HG03025 (cell line): ENCODE measurements around the gene KLK5.
"Not testable (repeated sequence)": the region's sequence is repeated elsewhere in the genome, so short reads cannot be mapped to it uniquely, and the experiment has no call there.

Experiments used
- ATAC-seq: cut with Tn5 transposase; IDR thresholded peaks from one replicate; pipeline ENCODE4 v1.9.1; 2021; ENCODE audit warnings: mild to moderate bottlenecking, moderate library complexity; ENCODE audit not compliant: unreplicated experiment, low FRiP score

KLK5 gene

DNA sequence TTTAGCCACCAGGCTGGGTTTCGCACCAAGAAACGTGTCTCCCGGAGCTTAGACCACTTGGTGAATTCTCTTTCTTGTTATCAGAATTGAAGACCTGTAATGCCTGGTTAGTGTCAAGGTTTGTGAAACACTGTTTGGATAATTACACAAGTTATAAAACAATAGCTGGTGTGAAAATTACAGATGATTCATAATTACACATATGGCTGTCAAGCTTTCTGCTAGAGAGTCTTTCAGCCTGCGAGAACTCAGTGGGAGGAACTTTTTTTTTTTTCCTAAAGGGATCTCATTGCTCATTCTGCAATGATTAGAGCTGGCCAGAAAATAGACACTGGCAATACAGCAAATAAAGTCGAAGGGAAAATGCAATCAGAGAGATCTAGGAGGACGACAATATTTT is 28.3 kb downstream of the KLK5 start:
- no peak for ATAC-seq

DNA sequence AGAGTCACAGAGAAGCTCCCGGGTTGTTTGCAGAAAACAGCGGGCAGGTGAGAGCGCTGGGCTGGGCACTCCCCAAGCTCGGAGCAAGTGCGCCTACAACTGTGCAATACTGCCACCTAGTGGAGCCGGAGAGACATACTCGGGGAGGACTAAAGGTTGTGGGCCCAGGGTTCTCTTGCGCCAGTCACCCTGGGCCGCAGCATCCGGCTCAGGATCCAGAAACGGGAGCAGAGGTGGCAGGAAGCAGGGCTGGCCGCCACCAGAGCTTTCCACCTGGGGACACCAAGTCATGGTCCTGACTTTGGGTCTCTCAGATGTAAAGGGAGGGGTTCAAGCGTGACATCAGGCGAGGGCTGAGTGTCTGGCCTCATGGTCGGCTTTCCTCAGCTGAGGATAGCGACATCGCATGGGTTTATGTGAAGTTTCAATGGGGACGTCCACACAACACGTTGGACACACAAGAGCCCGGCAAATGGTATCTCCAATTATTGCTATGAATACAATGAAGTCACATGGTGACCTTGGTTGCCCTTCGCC is 30.5 kb downstream of the KLK5 start:
- ATAC-seq, result no peak

DNA sequence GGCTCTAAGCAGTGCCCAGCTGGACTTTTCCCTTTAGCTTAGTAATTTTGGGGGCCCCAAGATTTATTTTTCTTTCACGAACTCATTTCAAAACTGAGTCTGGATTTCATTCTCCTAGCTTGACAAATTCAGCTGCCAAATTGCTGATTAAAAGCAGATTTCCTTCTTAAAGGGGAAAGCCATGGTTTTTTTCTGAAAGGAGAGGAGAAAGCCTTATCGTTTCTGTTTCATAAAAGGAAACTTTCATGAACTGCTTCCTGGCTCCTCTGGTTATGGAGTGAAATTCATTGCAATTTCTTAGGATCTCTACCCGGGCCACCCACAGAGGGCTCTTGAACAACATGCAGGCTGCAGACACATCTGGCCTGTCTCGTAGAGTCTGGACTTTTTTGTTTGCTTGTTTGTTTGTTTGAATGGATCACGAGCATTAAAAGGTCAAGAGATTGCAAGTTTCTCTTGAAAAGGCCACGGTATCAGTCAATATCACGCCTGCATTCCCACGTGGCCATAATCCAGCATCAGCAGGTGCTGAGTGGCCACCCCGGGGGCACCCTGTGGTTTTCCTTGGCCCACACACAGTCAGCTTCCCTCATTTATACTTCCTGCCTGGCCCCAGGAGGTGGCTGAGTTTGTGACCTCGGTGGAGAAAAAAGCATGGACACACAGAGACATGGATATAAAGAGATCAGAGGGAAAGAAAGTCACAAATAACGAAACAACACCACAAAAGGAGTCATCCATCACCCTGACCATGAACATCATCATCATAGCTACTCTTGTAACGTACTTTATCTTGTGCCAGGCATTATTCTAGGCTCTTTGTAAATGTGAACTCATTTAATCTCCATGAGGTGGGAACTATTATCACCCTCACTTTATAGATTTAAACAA is 31.2 kb downstream of the KLK5 start:
- no peak for ATAC-seq

DNA sequence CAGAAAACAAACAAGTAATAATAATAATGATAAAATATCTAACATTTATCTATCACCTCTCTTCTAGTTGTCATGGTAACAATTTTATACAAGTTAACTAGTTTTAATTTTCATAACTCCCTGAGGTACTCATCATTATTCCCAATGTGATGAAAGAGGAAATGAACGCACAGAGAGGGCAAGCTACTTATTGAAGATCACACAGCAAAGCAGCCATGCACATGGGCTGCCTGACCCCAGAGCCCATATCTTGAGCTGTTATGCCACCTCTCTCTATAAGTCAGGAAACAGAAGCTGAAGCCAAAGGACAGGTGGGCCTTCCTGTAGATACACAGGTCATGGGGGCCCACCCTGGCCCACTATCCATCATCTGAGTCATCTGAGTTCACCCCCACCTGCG is 36.8 kb downstream of the KLK5 start:
- no peak for ATAC-seq

DNA sequence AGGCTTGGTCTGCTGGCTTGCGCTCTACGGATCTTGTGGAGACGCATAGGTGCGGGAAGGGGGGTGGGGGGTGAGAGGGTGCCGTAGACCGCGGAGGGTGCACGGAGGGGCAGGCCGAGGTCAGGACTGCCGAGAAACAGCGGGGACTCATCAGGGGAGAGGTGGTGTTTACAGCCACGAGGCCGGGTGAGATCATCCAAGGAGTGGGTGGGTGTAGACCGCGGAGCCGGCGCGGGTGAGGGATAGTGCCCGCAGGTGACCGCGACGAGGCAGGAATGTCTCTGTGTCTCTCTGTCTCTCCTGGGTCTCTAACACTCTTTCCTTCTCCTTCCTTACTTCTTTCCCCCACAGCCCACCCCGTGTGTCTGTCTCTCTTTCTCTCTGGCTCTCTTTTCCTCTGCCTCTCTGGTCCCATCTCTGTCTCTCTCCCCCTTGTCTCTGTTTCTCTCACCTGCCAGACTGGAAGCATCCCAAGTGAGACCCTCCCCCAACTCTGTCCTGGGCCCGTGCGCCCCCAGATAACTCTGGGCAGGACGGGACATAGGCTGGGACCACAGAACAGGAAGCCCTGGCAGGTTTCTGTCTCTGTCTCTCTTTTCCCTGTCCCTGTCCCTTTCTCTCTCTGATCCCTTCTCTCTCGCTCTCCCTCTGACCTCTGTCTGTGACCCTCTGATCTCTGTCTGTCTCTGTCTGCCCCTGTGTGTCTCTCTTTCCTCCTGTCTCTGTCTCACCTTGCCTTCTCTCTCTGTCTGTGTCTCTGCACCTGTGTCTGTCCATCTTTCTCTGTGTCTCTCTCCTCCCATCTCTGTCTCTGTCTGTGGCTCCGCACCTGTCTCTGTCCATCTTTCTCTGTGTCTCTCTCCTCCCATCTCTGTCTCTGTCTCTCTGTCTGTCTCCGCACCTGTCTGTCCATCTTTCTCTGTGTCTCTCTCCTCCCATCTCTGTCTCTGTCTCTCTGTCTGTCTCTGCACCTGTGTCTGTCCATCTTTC is 39.8 kb downstream of the KLK5 start:
- ATAC-seq, result no peak

DNA sequence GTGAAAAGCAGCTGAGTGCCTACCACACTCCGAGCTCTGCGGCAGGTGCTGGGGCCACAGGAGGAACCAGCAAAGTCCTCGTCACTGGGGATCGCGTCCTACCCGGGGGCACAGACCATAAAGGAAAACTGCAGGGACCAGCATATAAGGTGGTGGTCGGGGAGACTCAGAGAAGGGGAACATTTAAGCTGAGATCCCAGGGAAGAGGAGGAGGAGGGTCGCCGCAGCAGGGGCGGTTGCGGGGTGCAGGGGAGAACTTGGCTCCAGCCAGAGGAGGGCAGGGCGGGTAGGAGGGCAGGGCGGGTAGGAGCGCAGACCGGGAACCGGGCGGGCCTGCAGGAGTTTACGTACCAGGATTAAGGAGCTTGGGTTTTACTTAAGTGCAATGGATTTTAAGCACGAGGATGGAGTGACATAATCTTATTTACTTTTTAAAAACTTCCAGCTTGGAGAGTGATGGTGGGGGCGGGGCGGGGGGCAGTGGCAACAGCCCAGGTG is 40.7 kb downstream of the KLK5 start:
- no peak for ATAC-seq

DNA sequence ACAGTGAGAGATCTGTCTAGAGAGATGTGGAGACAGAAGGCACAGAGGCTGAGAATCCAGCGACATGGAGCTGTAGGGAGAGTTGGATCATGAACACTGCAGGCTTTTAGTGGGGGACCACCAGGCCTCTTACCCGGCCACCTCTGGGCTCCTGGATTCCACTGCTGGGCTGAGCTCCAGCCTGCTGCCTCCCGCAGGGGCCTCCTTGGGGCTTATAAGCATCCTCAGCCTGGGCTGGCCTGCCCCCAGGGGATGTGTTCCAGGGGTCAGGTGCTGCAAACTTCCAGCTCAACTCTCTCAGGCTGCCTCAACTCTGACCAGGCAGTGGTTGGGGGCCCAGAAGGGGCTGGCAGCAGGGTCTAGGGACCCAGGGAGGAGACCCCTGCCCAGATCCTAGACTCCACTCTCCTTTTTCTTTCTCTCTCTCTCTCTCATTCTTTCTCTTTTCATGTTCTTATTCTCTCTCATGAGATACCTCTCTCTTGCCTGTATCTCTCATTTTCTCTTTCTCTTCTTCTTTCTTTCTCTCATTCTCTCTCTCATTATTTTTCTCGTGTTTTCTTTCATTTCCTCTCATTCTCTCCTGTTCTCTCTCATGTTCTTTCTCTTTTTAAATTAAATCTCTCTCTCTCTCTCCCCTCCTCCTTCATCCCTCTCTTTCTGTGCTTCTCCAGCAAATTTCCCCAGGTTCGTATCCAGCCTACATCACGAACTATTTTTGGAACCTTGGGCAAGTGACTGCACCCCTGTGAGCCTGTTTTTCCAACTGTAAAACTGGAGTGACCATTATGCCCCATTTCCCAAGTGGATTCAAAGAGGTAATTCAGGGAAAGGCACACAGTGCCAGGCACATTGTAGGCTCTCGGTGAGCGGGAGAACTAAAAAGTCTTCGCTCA is 41.4 kb downstream of the KLK5 start, which contains the start of gene KLK4:
TSS of gene KLK4 (minus strand) at position 190 of the 896 bp plus-strand sequence. CDS start 657 bp downstream, outside the sequence.
- ATAC-seq, result no peak

DNA sequence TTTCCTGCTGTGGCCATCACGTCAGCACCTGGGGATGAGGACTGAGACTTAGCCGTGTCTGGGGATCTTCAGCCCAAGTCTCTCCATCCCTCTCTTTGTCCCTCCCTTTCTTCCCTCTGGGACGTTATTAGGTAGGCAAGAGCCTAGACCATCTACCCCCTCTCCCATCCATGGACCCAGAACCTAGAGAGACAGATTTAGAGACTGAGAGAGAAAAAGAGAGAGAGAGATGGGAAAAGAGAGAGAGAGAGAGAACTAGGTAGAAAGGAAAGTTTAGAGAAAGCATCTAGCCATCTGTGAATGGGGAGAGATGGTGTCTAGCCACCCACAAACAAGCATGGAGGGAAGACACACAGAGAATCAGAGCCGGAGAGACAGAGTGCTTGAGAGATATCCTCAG is 42.1 kb downstream of the KLK5 start:
- no peak for ATAC-seq

DNA sequence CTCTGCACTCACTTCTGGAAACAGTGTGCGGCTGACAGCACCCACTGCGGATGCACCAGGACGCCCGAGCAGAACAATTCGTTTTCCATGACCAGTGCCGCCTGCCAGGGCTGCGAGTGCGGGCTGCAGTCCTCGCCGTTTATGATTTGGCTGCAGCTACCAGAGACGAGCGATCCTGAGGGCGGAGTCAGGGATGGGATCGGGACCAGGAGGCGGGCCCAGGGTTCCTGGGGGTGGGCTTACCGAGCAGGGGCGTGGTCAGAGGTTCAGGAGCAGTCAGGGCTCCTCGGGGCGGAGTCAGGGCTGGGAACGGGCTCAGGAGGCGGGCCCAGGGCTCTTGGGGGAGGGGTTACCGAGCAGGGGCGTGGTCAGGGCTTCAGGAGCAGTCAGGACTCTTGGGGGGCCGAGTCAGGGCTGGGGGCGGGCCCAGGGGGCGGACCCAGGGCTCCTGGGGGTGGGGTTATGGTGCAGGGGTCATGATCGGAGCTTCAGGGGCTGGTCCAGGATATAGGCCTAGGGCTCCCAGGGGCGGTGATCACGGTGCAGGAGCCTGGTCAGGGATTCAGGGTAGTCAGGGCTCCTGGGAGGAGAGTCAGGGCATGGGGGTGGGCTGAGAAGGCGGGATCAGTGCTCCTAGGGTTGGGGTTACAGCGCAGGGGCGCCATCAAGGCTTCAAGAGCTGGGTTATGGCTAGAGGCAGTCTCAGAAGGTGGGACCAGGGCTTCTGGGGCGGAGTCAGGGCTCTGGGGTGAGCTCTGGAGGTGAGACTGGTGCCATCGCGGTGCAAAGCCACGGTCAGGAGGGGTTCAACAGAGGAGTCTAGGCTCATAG is 43.4 kb downstream of the KLK5 start:
- no peak for ATAC-seq

DNA sequence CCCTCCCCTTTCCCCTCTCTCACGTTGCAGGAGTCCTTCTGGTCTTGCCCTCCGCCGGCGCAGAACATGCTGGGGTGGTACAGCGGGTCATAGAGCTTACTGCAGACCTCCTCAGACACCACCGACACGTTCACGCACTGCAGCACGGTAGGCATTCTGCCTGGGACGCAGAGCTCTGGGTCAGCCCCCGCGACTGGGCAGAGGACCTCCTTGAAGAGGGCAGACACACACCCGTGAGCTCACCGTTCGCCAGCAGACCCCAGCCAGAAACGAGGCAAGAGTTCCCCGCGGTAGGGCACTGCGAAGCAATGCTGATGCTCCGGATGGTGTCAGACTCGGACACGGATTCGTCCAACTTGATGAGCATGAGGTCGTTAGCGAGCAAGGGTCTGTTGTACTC is 44.5 kb downstream of the KLK5 start:
- ATAC-seq, result no peak

DNA sequence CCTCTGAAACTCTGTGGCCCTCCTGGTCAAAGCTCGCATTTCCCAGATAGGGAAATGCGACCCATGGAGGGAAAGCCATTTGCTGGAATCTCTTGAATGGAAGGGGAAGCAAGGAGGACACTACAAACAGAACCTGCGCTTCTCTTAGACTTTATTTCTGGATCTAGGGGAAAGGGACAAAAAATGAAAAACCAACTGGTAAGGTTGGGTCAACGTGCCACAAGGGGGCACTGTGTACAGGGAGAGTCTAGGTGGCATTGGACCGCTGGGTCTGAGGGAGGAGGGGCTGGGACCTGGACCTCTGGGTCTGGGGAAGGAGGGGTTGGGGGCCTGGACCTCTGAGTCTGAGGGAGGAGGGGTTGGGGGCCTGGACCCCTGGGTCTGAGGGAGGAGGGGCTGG is 46.6 kb downstream of the KLK5 start:
- ATAC-seq, result no peak

DNA sequence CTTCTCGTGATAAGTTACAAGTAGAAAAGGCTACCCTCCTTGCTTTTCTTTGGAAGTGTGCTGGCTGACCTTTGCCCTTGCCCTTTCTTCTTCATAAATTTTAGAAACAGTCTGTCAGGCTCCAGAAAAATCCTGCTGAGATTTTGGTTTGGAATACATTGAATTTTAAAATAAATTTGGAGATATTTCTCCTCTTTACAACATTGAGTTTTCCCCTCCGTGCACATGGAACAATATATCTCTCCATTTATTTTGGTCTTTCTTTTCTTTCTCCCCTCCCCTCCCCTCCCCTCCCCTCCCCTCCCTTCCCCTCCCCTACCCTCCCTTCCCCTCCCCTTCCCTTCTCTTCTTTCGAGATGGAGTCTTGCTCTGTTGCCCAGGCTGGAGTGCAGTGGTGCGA is 50.2 kb downstream of the KLK5 start:
- ATAC-seq, result no peak

DNA sequence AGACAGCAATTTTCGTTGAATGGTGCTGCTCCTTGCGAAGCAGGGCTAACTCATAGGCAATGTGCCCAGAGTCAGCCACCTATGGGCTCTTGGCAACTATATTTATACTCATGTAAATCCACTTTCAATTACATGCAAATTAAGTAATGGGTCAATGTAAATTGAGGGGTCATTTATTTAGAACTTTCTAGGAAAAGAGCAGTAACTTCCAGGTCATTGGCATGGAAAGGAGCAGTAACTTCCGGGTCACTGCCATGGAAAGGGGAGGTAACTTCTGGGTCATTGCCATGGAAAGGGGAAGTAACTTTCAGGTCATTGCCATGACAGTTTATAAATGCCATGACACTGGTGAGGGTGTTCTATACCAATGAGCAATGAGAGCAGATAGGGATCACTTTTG is 53.3 kb downstream of the KLK5 start:
- no peak for ATAC-seq

DNA sequence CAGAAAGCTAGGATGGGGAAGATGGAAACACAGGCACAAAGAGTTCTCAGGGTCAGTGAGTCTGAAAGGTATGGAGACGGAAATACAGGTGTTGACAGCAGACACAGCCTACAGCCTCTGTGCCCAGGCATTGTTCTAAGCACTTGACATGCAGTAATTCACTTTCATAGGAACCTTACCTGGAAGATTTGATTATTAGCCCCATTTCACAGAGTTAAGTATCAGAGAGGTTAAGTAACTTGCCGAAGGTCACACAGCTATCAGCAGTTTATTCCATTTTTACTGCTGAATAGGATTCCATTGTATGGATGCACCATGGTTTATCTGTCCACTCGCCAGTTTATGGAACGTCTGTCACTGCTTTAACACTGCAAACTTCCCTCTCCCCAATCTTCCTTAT is 54.8 kb downstream of the KLK5 start:
- ATAC-seq, result no peak

DNA sequence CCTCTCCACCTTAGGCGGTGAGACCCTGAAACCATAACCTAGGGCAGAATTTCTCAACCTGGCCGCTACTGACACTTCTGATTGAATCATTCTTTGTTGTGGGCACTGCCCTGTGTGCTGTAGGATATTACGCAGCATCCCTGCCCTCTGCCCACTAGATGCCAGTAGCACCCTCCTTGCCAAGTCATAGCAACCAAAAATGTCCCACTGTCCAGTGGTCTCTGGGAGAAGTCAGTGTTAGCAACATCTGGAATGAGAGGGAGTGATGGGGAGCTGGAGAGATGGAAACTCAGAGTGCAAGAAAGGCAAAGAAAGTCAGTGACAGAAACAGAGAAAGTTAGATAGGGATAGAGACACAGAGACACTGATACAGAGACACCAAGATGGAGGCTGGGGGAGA is 55.2 kb downstream of the KLK5 start:
- ATAC-seq, result no peak

DNA sequence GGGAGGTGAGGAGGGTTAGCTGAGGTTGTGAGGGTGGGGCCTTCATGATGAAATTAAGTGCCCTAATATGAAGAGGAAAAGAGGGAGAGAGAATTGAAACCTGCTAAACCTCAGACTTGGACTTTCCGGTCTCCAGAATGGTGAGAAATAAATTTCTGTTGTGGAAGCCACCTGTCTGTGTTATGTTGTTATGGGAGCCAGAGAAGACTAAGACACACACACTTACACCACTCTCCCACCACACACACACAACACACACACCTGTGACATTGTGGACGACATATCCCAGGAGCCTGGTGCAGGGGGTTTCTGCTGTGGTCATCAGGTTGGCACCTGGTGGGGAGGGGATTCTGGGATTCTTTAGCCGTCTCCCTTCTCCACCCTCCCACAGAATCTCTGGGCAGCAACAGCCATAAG is 55.6 kb downstream of the KLK5 start:
- no peak for ATAC-seq

DNA sequence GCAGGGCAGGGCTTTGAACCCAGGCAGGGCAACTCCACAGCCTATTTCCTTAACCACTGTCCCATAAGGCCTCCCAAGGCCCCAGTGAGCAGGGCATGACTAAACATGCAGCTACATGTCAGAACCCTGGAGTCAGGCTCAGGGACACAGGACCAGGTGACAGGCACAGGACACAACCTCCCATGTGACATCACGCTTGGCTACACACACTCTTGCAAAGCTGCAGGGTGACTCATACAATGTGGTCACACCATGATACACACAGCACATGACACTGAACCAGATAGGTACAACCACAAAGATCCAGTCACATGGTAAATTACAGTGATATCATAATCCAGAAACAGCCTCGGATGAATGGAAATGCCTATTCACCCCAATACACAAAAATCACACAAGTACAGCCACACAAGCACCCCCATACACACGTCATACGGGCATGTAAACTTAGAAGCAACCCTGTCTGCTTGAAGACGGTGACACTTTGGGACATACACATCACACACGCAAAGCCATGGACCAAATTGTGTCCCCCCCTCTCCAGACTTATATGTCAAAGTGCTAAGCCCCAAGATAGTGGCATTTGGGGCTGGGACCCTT is 56.1 kb downstream of the KLK5 start:
- ATAC-seq, result peak; percentile 70

DNA sequence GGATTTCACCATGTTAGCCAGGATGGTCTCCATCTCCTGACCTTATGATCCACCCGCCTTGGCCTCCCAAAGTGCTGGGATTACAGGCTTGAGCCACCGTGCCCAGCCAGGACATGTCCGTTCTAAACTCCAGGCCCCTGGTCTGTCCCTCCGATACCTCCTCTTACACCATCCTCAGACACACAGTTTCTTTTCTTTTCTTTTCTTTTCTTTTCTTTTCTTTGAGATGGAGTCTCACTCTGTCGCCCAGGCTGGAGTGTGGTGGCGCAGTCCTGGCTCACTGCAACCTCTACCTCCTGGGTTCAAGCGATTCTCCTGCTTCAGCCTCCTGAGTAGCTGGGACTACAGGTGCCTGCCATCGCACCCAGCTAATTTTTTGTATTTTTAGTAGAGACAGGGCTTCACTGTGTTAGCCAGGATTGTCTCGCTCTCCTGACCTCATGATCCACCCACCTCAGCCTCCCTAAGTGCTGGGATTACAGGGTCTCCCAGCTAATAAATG is 56.7 kb downstream of the KLK5 start:
- not testable (repeated sequence) for ATAC-seq
